Measurements from ENCODE around the gene PLPP1.

The PLPP1 gene

DNA sequence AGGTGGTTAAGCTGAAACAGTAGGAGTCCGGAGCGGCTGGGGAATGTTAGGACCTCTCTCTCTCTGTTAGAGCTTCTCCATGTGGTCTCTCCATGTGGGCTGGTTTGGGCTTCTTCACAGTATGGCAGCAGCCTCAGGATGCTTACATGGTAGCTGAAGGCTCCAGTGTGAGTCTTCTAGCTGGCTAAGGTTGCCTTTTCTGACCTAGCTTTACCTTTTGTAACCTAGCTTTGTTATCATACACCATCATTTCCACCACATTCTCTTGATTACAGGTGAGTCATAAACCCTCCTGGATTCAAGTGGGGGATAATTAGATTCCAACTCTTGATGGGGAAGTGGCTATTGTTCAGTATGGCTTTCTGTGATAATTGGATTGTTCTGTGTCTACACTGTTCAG, 128.5 kb downstream of the PLPP1 start:
- no peak overlapping the region for H3K27ac Mint-ChIP-seq (ENCODE audit: low read depth)
- peaks cover 41% of the 10 kb centered on the region for H3K36me3 Mint-ChIP-seq (ENCODE audit: insufficient read depth)
- ATAC-seq (replicated peaks; ENCODE audit: extremely low read depth, poor library complexity, severe bottlenecking) (no peak), DNase-seq (ENCODE audit: low spot score in 2 of 2) (no peak)
- no peaks in the 10 kb centered on the region for H3K27me3 Mint-ChIP-seq
- H3K4me3 Mint-ChIP-seq: no peak overlapping the region
- H3K4me1 Mint-ChIP-seq: peaks cover 4% of the 10 kb centered on the region
- H3K9me3 Mint-ChIP-seq: no peaks in the 10 kb centered on the region

- no peak overlapping the region for H3K4me3 Mint-ChIP-seq
- peaks cover 40% of the 10 kb centered on the region for H3K36me3 Mint-ChIP-seq (ENCODE audit: insufficient read depth)
- H3K27me3 Mint-ChIP-seq: no peaks in the 10 kb centered on the region
- ATAC-seq (replicated peaks; ENCODE audit: extremely low read depth, poor library complexity, severe bottlenecking): no peak
- H3K9me3 Mint-ChIP-seq: no peaks in the 10 kb centered on the region
- no peaks in the 10 kb centered on the region for H3K4me1 Mint-ChIP-seq
- no peak for DNase-seq (ENCODE audit: low spot score in 2 of 2)
- H3K27ac Mint-ChIP-seq (ENCODE audit: low read depth): no peak overlapping the region
These were observed 132.6 kb downstream of the PLPP1 start for GRCh38 chr5:55402199-55402598.

DNA sequence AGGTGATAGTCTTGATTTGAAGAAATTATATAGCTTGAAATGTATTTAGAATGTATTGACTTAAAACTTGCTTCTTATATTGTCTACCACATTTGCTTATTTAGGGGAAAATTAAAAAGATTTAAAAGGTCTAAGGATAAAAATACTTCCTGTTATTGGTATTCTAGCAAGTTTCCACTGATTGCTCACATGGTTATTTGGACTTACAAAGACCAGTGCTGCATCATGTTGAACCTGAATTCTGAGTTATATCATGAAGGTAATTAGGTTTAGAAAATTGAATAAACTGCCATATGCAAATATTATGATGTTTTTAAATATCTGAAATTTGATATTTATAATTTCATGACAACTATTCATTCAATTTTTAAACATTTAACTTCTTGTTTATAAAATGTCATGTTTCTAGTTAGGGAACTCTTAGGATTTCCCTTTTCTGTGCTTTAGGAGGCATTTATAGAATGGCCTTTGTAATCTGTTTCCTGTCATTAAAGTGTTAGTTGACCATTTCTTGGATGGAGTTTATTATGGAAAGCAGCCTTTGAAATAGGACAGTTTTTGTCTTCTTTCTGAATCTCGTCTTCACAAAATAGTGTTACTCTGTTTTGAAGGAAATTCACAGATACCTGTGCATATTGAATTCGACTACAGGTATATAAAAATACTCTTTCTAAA, 141.1 kb downstream of the PLPP1 start:
- no peak overlapping the region for H3K4me3 Mint-ChIP-seq
- H3K36me3 Mint-ChIP-seq (ENCODE audit: insufficient read depth): peaks cover 28% of the 10 kb centered on the region
- no peaks in the 10 kb centered on the region for H3K9me3 Mint-ChIP-seq

GRCh38 chr5:55392669-55393068, 142.1 kb downstream of the PLPP1 start:
- Mint-ChIP-seq H3K9me3 (no peaks in the 10 kb centered on the region), H3K4me3 (no peak overlapping the region), H3K27ac (ENCODE audit: low read depth) (no peak overlapping the region), H3K27me3 (no peaks in the 10 kb centered on the region), H3K36me3 (ENCODE audit: insufficient read depth) (peaks cover 32% of the 10 kb centered on the region), H3K4me1 (peaks cover 7% of the 10 kb centered on the region)
- DNase-seq (ENCODE audit: low spot score in 2 of 2) (no peak), ATAC-seq (replicated peaks; ENCODE audit: extremely low read depth, poor library complexity, severe bottlenecking) (no peak)

More for the DNA sequence above, 141.1 kb downstream of the PLPP1 start:
- Mint-ChIP-seq H3K4me1 (peaks cover 7% of the 10 kb centered on the region), H3K27ac (ENCODE audit: low read depth) (no peak overlapping the region), H3K27me3 (no peaks in the 10 kb centered on the region)
- ATAC-seq (replicated peaks; ENCODE audit: extremely low read depth, poor library complexity, severe bottlenecking) (no peak), DNase-seq (ENCODE audit: low spot score in 2 of 2) (no peak)

DNA sequence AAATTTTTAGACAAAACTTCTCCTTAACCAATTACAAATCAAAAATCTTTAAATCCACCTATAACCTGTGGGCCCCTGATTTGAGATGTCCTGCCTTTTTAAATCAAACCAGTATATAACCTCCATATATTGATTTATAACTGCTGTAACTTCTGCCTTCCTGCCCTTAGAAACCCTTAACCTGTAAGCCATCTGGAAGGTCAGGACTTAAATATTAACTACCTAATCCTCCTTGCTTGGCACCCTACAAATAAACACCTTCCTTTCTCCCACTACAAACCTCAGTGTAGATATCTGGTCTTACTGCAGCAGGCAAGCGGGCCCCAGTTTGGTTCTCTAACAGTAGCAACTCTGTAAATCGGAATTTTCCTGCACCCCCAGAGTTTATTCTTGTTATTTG, 143.1 kb downstream of the PLPP1 start:
- no peak for ATAC-seq (replicated peaks; ENCODE audit: extremely low read depth, poor library complexity, severe bottlenecking)
- no peak overlapping the region for H3K4me3 Mint-ChIP-seq
- no peaks in the 10 kb centered on the region for H3K9me3 Mint-ChIP-seq
- no peak for DNase-seq (ENCODE audit: low spot score in 2 of 2)
- no peak overlapping the region for H3K27ac Mint-ChIP-seq (ENCODE audit: low read depth)
- H3K27me3 Mint-ChIP-seq: no peaks in the 10 kb centered on the region
- peaks cover 7% of the 10 kb centered on the region for H3K4me1 Mint-ChIP-seq
- H3K36me3 Mint-ChIP-seq (ENCODE audit: insufficient read depth): peaks cover 31% of the 10 kb centered on the region

GRCh38 chr5:55387865-55388264, 146.9 kb downstream of the PLPP1 start:
- no peak for DNase-seq (ENCODE audit: low spot score in 2 of 2)
- ATAC-seq (replicated peaks; ENCODE audit: extremely low read depth, poor library complexity, severe bottlenecking): no peak
- peaks cover 36% of the 10 kb centered on the region for H3K36me3 Mint-ChIP-seq (ENCODE audit: insufficient read depth)
- H3K27me3 Mint-ChIP-seq: no peaks in the 10 kb centered on the region
- H3K4me1 Mint-ChIP-seq: peaks cover 17% of the 10 kb centered on the region
- H3K4me3 Mint-ChIP-seq: no peak overlapping the region
- H3K9me3 Mint-ChIP-seq: peaks cover 6% of the 10 kb centered on the region
- no peak overlapping the region for H3K27ac Mint-ChIP-seq (ENCODE audit: low read depth)

DNA sequence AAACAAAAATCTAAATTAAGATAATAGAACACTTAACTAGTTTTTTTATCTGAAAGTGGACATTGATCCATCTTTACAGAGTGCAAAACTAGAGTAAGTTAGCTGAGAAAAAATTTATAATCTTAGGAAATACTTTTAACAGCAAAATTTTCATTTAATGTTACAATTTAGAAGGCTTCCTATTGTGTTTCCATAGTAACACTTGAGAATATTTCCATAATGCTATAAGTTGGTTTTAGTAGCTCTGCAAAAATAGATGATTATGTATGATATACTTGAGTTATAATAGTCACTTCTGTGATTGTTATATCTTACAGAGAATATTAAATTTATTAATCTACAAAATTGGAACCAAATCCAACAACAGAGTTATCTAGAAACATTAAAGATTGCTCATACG, 148.4 kb downstream of the PLPP1 start:
- Mint-ChIP-seq H3K4me1 (peaks cover 17% of the 10 kb centered on the region), H3K36me3 (ENCODE audit: insufficient read depth) (peaks cover 36% of the 10 kb centered on the region), H3K4me3 (no peak overlapping the region), H3K27ac (ENCODE audit: low read depth) (no peak overlapping the region), H3K9me3 (peaks cover 6% of the 10 kb centered on the region), H3K27me3 (no peaks in the 10 kb centered on the region)
- DNase-seq (ENCODE audit: low spot score in 2 of 2) (no peak), ATAC-seq (replicated peaks; ENCODE audit: extremely low read depth, poor library complexity, severe bottlenecking) (no peak)

DNA sequence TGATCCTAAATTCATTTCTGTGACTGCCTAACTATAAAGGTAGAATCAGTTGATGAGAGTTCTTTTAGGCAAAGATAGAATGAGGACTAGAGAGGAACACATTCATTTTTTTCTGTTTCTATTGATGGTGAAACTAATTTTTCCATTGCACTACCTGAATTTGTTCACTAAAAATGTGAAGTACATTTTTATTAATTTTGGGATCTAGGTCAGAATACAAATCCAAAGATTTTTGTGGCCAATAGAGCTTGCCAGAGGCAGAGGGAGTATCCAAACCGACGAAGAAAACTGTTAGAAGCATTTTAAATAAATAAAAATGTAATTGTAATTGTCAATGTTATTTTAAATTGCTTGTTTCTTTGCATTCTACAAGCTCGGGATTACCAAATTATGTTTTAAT, 148.9 kb downstream of the PLPP1 start:
- Mint-ChIP-seq H3K36me3 (ENCODE audit: insufficient read depth) (peaks cover 36% of the 10 kb centered on the region), H3K9me3 (peaks cover 6% of the 10 kb centered on the region), H3K4me1 (peaks cover 17% of the 10 kb centered on the region), H3K27ac (ENCODE audit: low read depth) (no peak overlapping the region), H3K27me3 (no peaks in the 10 kb centered on the region), H3K4me3 (no peak overlapping the region)
- no peak for ATAC-seq (replicated peaks; ENCODE audit: extremely low read depth, poor library complexity, severe bottlenecking)
- DNase-seq (ENCODE audit: low spot score in 2 of 2): no peak

DNA sequence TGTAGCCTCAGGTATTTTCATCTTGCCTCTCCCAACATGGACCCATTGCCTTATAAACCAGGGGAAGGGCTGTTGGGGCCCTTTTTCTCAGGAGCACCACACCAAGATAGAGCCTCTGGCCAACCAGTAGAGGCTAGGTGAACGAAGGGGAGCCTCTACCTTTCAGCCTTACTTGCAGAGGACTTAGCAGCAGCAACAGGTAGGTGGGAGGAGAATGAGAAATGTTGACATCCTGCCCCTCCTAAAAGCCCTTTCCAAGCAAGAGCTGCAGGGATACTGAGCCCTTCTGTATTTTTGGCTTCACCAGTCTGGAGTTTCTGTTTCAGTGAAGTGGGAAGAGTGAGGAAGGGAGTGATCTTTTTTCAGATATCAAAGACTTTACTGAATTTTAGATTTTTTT, 149.5 kb downstream of the PLPP1 start:
- Mint-ChIP-seq H3K27me3 (no peaks in the 10 kb centered on the region), H3K4me3 (no peak overlapping the region), H3K9me3 (peaks cover 6% of the 10 kb centered on the region), H3K36me3 (ENCODE audit: insufficient read depth) (peaks cover 37% of the 10 kb centered on the region), H3K27ac (ENCODE audit: low read depth) (peak overlapping the region; percentile 0), H3K4me1 (peaks cover 17% of the 10 kb centered on the region)
- no peak for DNase-seq (ENCODE audit: low spot score in 2 of 2)
- no peak for ATAC-seq (replicated peaks; ENCODE audit: extremely low read depth, poor library complexity, severe bottlenecking)

DNA sequence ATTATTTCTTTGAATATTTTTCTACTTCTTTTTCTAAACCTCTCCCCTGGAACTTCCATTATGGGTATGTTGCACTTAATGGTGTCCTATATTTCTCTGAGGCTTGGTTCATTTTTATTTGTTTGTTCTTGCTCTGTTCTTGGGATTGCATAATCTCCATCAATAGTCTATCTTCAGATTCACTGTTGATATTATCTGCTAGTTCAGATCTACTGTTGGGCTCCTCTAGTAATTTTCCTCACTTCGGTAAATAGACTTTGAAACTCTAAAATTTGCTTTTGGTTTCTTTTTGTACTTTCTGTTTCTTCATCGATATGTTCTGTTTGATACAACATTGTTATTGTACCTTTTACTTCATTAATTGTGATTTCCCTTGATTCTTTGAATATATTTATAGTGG, 150.7 kb downstream of the PLPP1 start:
- Mint-ChIP-seq H3K36me3 (ENCODE audit: insufficient read depth) (peaks cover 39% of the 10 kb centered on the region), H3K4me3 (no peak overlapping the region), H3K9me3 (peaks cover 6% of the 10 kb centered on the region), H3K27ac (ENCODE audit: low read depth) (peak overlapping the region; percentile 0), H3K4me1 (peaks cover 17% of the 10 kb centered on the region), H3K27me3 (no peaks in the 10 kb centered on the region)
- DNase-seq (ENCODE audit: low spot score in 2 of 2) (no peak), ATAC-seq (replicated peaks; ENCODE audit: extremely low read depth, poor library complexity, severe bottlenecking) (no peak)

DNA sequence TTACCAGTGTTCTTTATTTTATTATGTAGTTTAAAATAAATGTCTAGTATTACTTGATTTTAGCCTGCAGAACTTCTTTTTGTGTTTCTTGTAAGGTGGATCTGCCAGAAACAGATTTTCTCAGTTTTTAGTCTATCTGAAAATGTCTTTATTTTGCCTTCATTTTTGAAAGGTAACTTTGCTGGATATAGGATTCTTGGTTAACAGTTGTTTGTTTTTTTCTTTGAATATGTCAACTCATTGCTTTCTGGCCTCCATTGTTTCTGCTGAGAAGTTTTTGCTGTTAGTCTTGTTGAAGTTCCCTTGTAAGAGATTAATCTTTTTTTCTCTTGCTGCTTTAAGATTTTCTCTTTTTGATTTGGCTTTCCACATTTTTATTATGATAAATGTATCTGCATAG, 151.5 kb downstream of the PLPP1 start:
- peaks cover 6% of the 10 kb centered on the region for H3K9me3 Mint-ChIP-seq

GRCh38 chr5:55377810-55378209, 157.0 kb downstream of the PLPP1 start:
- peak overlapping the region; percentile 20 for H3K27ac Mint-ChIP-seq (ENCODE audit: low read depth)
- no peak overlapping the region for H3K4me3 Mint-ChIP-seq
- H3K9me3 Mint-ChIP-seq: no peaks in the 10 kb centered on the region
- no peaks in the 10 kb centered on the region for H3K27me3 Mint-ChIP-seq
- ATAC-seq (replicated peaks; ENCODE audit: extremely low read depth, poor library complexity, severe bottlenecking) (no peak), DNase-seq (ENCODE audit: low spot score in 2 of 2) (no peak)
- H3K36me3 Mint-ChIP-seq (ENCODE audit: insufficient read depth): peaks cover 35% of the 10 kb centered on the region
- no peaks in the 10 kb centered on the region for H3K4me1 Mint-ChIP-seq

More for the DNA sequence above, 151.5 kb downstream of the PLPP1 start:
- no peak overlapping the region for H3K27ac Mint-ChIP-seq (ENCODE audit: low read depth)
- peaks cover 41% of the 10 kb centered on the region for H3K36me3 Mint-ChIP-seq (ENCODE audit: insufficient read depth)
- DNase-seq (ENCODE audit: low spot score in 2 of 2) (no peak), ATAC-seq (replicated peaks; ENCODE audit: extremely low read depth, poor library complexity, severe bottlenecking) (no peak)
- H3K4me1 Mint-ChIP-seq: peaks cover 17% of the 10 kb centered on the region
- no peak overlapping the region for H3K4me3 Mint-ChIP-seq
- no peaks in the 10 kb centered on the region for H3K27me3 Mint-ChIP-seq
